ENCODE results near the gene SMIM29. TPM values are rescaled to one million over a fixed set of nuclear protein-coding genes. Genes with fewer than 3 reads are reported as not detected.

Gene SMIM29
- total and polyA plus RNA-seq, 4 donors: 14.9 to 68.0 (median 54.3) TPM

GRCh38 chr6:34205916-34206315 lies 42.9 kb downstream of the SMIM29 start:
- H3K4me1 ChIP-seq (ENCODE audit: control insufficient read depth, insufficient read depth, low read length): no peaks in the 10 kb centered on the region
- H3K36me3 ChIP-seq (ENCODE audit: control insufficient read depth, insufficient read depth, low read length): no peaks in the 10 kb centered on the region
- no peaks in the 10 kb centered on the region for H3K27me3 ChIP-seq (ENCODE audit: control insufficient read depth, insufficient read depth, low read length)
- WGBS (ENCODE audit: insufficient coverage): no CpG with 5 or more reads among the region's 2 CpGs
- no peak overlapping the region for H3K4me3 ChIP-seq (ENCODE audit: low read depth, low read length)
- H3K9me3 ChIP-seq (ENCODE audit: control insufficient read depth, insufficient read depth, low read length): no peaks in the 10 kb centered on the region
- DNase-seq (ENCODE audit: low read depth in 4 of 6, low spot score in 6 of 6): no peak
- no peak overlapping the region for H3K27ac ChIP-seq (ENCODE audit: low read depth, low read length)

DNA sequence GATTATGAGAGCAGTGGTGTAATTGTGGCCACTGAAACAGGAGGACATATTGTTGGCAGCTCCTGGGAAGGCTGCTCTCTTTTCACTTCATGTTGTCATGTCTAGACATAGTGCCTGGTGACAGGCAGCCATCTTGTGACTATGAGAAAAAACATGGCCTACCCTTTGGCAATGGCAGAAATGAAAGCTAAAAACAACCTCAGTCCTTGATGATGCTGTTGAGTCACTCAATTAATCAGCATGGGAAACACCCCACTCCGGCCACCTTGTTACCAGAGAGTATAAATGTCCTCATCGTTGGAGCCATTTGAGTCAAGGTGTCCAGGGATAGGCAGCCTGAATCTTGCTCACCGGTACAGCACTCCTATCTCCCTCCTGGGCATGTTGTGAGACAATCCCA lies 43.3 kb downstream of the SMIM29 start:
- no peak overlapping the region for H3K27ac ChIP-seq (ENCODE audit: low read depth, low read length)

DNA sequence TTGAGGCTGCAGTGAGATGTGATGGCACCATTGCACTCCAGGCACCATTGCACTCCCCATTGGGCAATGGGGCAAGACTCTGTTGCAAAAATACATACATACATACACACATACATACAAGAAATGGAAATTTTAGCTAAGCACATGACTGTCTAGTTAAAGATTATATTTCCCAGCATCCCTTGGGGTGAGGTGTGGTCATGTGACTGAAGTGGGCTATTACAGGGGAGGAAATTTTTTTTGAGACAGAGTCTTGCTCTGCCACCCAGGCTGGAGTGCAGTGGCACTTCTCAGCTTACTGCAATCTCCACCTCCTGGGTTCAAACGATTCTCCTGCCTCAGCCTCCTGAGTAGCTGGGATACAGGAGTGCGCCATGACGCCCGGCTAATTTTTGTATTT lies 44.1 kb downstream of the SMIM29 start:
- H3K9me3 ChIP-seq (ENCODE audit: control insufficient read depth, insufficient read depth, low read length): no peaks in the 10 kb centered on the region
- H3K36me3 ChIP-seq (ENCODE audit: control insufficient read depth, insufficient read depth, low read length): no peaks in the 10 kb centered on the region
- no peaks in the 10 kb centered on the region for H3K4me1 ChIP-seq (ENCODE audit: control insufficient read depth, insufficient read depth, low read length)
- WGBS (ENCODE audit: insufficient coverage): 100% methylated on average over 3 of the region's 4 CpGs
- no peak overlapping the region for H3K4me3 ChIP-seq (ENCODE audit: low read depth, low read length)
- H3K27me3 ChIP-seq (ENCODE audit: control insufficient read depth, insufficient read depth, low read length): no peaks in the 10 kb centered on the region
- no peak overlapping the region for H3K27ac ChIP-seq (ENCODE audit: low read depth, low read length)
- no peak for DNase-seq (ENCODE audit: low read depth in 4 of 6, low spot score in 6 of 6)

More for the DNA sequence above, 43.3 kb downstream of the SMIM29 start:
- Histone ChIP-seq H3K4me3 (ENCODE audit: low read depth, low read length) (no peak overlapping the region), H3K27me3 (ENCODE audit: control insufficient read depth, insufficient read depth, low read length) (no peaks in the 10 kb centered on the region), H3K4me1 (ENCODE audit: control insufficient read depth, insufficient read depth, low read length) (no peaks in the 10 kb centered on the region), H3K9me3 (ENCODE audit: control insufficient read depth, insufficient read depth, low read length) (no peaks in the 10 kb centered on the region), H3K36me3 (ENCODE audit: control insufficient read depth, insufficient read depth, low read length) (no peaks in the 10 kb centered on the region)
- WGBS (ENCODE audit: insufficient coverage): 100% methylated on average over 1 of the region's 3 CpGs
- DNase-seq (ENCODE audit: low read depth in 4 of 6, low spot score in 6 of 6): no peak

DNA sequence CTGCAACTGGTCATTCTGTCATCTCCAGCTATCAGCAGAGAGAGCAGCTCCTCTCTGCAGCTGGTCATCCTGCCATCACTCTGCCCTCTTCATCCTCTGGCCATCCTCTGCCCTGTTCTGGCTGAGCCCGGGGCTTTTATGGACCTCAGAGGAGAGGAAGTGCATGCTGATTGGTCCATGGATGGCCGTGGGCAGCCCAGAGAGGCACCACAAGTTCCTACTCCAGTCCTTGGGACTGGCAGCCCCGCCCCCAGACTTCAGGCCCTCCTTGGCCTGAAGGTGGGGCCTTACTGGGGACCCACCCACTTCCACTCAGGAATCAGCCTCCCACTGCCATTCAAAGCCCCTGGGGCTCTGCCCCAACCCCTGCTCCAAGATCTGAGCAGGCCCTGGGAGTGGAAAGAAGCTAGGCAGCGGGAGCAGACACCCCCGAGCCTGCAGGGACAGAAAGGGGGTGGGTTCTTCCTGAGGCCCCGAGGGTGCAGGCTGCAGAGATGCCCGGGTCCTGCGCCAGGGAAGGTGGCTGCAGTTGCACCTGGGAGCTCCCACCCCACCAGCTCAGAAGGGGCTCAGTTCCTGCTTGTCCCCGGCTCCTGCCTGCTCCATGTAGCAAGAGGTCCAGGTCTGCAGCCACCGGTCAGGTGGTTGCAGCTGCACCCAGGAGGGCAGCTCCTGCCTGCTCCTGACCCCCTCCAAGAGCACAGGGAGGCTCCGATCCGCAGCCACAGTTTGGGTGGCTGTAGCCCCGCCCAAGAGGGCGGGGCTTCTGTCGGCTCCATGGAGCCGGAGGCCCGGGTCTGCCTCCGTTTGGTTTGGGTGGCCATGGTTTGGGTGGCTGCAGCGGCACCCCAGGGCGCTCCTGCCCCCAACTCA lies 46.2 kb downstream of the SMIM29 start:
- no peaks in the 10 kb centered on the region for H3K36me3 ChIP-seq (ENCODE audit: control insufficient read depth, insufficient read depth, low read length)
- no peaks in the 10 kb centered on the region for H3K4me1 ChIP-seq (ENCODE audit: control insufficient read depth, insufficient read depth, low read length)
- H3K4me3 ChIP-seq (ENCODE audit: low read depth, low read length): no peak overlapping the region
- H3K27ac ChIP-seq (ENCODE audit: low read depth, low read length): no peak overlapping the region
- no peak for DNase-seq (ENCODE audit: low read depth in 4 of 6, low spot score in 6 of 6)
- WGBS (ENCODE audit: insufficient coverage): 87% methylated on average over 17 of the region's 20 CpGs
- no peaks in the 10 kb centered on the region for H3K9me3 ChIP-seq (ENCODE audit: control insufficient read depth, insufficient read depth, low read length)
- no peaks in the 10 kb centered on the region for H3K27me3 ChIP-seq (ENCODE audit: control insufficient read depth, insufficient read depth, low read length)

GRCh38 chr6:34201455-34202107 lies 47.2 kb downstream of the SMIM29 start:
- Histone ChIP-seq H3K9me3 (ENCODE audit: control insufficient read depth, insufficient read depth, low read length) (no peaks in the 10 kb centered on the region), H3K27me3 (ENCODE audit: control insufficient read depth, insufficient read depth, low read length) (no peaks in the 10 kb centered on the region), H3K4me3 (ENCODE audit: low read depth, low read length) (no peak overlapping the region), H3K4me1 (ENCODE audit: control insufficient read depth, insufficient read depth, low read length) (peaks cover 3% of the 10 kb centered on the region), H3K36me3 (ENCODE audit: control insufficient read depth, insufficient read depth, low read length) (no peaks in the 10 kb centered on the region), H3K27ac (ENCODE audit: low read depth, low read length) (no peak overlapping the region)
- WGBS (ENCODE audit: insufficient coverage): 91% methylated on average over 4 of the region's 4 CpGs
- no peak for DNase-seq (ENCODE audit: low read depth in 4 of 6, low spot score in 6 of 6)

- H3K27me3 ChIP-seq (ENCODE audit: control insufficient read depth, insufficient read depth, low read length): peaks cover 6% of the 10 kb centered on the region
- H3K36me3 ChIP-seq (ENCODE audit: control insufficient read depth, insufficient read depth, low read length): no peaks in the 10 kb centered on the region
- WGBS (ENCODE audit: insufficient coverage): 97% methylated on average over 4 of the region's 5 CpGs
- no peaks in the 10 kb centered on the region for H3K9me3 ChIP-seq (ENCODE audit: control insufficient read depth, insufficient read depth, low read length)
- peaks cover 14% of the 10 kb centered on the region for H3K4me1 ChIP-seq (ENCODE audit: control insufficient read depth, insufficient read depth, low read length)
- DNase-seq (ENCODE audit: low read depth in 4 of 6, low spot score in 6 of 6): no peak
- no peak overlapping the region for H3K4me3 ChIP-seq (ENCODE audit: low read depth, low read length)
- no peak overlapping the region for H3K27ac ChIP-seq (ENCODE audit: low read depth, low read length)
Measured at GRCh38 chr6:34200340-34200971, 48.4 kb downstream of the SMIM29 start.

DNA sequence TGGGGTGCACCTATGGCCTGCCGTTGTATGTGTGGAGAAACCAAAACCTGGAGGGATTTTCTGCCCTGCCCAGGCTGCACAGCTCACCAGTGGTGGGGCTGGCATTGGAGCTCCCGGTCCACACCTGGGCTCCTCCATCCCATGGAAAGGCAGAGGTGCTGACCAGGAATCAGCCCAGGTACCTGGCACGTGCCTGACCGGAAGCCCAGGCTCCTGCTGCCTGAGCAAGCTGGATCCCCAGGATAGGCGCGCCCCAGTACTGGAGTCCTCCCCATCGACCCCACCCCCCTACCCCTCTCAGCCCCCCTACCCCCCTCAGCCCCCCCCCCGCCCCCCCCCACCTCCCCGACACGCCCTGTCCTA lies 52.0 kb downstream of the SMIM29 start:
- DNase-seq (ENCODE audit: low read depth in 4 of 6, low spot score in 6 of 6): no peak
- H3K27ac ChIP-seq (ENCODE audit: low read depth, low read length): no peak overlapping the region

More for the DNA sequence above, 52.0 kb downstream of the SMIM29 start:
- WGBS (ENCODE audit: insufficient coverage): 43% methylated on average over 2 of the region's 10 CpGs
- peak overlapping the region; percentile 45 for H3K4me3 ChIP-seq (ENCODE audit: low read depth, low read length)
- no peaks in the 10 kb centered on the region for H3K36me3 ChIP-seq (ENCODE audit: control insufficient read depth, insufficient read depth, low read length)
- peaks cover 15% of the 10 kb centered on the region for H3K4me1 ChIP-seq (ENCODE audit: control insufficient read depth, insufficient read depth, low read length)
- H3K9me3 ChIP-seq (ENCODE audit: control insufficient read depth, insufficient read depth, low read length): no peaks in the 10 kb centered on the region
- peaks cover 7% of the 10 kb centered on the region for H3K27me3 ChIP-seq (ENCODE audit: control insufficient read depth, insufficient read depth, low read length)

Small RNA genes lying within 50 kb of the gene (small RNA-seq; reads per million reads assigned to genes)
- not detected for gene MIR6835 (ENCODE audit: low replicate concordance)

Other genes starting within 250 kb of the SMIM29 start
- gene GRM4, start 102.9 kb downstream of the SMIM29 start, total RNA-seq: 10 to 100 TPM in 1 of 2 donors, 1 to 10 TPM in 1; 2.8 to 13.5 TPM
- 10 to 100 TPM; 16.9 to 22.1 TPM for gene GRM4, start 102.9 kb downstream of the SMIM29 start, polyA plus RNA-seq (ENCODE audit: insufficient read length in 2 of 2)
- 10 to 100 TPM; 14.5 to 35.9 TPM for gene HMGA1, start 12.1 kb downstream of the SMIM29 start, total RNA-seq
- gene HMGA1, start 12.1 kb downstream of the SMIM29 start, polyA plus RNA-seq (ENCODE audit: insufficient read length in 2 of 2): 100 to 1,000 TPM; 149 to 152 TPM
- 100 to 1,000 TPM in 1 of 2 donors, 10 to 100 TPM in 1; 74.1 to 106 TPM for gene NUDT3, start 143.7 kb upstream of the SMIM29 start, total RNA-seq
- gene NUDT3, start 143.7 kb upstream of the SMIM29 start, polyA plus RNA-seq (ENCODE audit: insufficient read length in 2 of 2): 10 to 100 TPM; 43.8 to 45.6 TPM
- gene RPS10, start 177.1 kb upstream of the SMIM29 start, total RNA-seq: 1,000 to 10,000 TPM in 1 of 2 donors, 100 to 1,000 TPM in 1; 818 to 2,031 TPM
- 100 to 1,000 TPM; 803 to 871 TPM for gene RPS10, start 177.1 kb upstream of the SMIM29 start, polyA plus RNA-seq (ENCODE audit: insufficient read length in 2 of 2)
- 10 to 100 TPM in 1 of 2 donors, 1 to 10 TPM in 1; 5.8 to 16.6 TPM for gene PACSIN1, start 217.1 kb upstream of the SMIM29 start, total RNA-seq
- 10 to 100 TPM; 34.7 to 34.8 TPM for gene PACSIN1, start 217.1 kb upstream of the SMIM29 start, polyA plus RNA-seq (ENCODE audit: insufficient read length in 2 of 2)

All from spinal cord (tissue), 10 donors.